ENCODE measurements around the gene TSPAN2.

DNA sequence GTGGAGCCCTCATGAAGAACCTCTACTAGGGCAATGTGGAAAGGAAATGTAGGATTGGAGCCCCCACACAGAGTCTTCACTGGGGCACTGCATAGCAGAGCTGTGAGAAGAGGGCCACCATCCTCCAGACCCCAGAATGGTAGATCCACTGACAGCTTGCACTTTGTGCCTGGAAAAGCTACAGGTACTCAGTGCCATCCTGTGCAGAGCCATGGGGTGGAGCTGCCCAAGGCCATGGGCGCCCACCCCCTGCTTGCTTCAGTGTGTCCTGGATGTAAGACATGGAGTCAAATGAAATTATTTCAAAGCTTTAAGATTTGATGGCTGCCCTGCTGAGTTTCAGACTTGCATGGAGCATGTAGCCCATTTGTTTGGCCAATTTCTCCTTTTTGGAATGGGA, 76.9 kb downstream of the TSPAN2 start:
- TF ChIP-seq POLR2A (IDR thresholded peaks at IDR 0.05), result no peak
- TF ChIP-seq EP300 (IDR thresholded peaks at IDR 0.05; ENCODE audit: low read depth), result no peak
- TF ChIP-seq, protein P1, sequence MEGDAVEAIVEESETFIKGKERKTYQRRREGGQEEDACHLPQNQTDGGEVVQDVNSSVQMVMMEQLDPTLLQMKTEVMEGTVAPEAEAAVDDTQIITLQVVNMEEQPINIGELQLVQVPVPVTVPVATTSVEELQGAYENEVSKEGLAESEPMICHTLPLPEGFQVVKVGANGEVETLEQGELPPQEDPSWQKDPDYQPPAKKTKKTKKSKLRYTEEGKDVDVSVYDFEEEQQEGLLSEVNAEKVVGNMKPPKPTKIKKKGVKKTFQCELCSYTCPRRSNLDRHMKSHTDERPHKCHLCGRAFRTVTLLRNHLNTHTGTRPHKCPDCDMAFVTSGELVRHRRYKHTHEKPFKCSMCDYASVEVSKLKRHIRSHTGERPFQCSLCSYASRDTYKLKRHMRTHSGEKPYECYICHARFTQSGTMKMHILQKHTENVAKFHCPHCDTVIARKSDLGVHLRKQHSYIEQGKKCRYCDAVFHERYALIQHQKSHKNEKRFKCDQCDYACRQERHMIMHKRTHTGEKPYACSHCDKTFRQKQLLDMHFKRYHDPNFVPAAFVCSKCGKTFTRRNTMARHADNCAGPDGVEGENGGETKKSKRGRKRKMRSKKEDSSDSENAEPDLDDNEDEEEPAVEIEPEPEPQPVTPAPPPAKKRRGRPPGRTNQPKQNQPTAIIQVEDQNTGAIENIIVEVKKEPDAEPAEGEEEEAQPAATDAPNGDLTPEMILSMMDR (IDR thresholded peaks at IDR 0.05), result no peak
